GM23338 (cell line): ENCODE measurements around the gene EML4. TPM values are rescaled to one million over a fixed set of nuclear protein-coding genes. Genes with fewer than 3 reads are reported as not detected.
A peak's percentile ranks its signal among the peaks of the same experiment; 100 is the strongest.

Source experiments
- ATAC-seq: fragments of 200-7000 bp; cut with Tn5 transposase; 3 replicates; pipeline ENCODE4 v1.9.1; 2020
- DNase-seq: peaks from one replicate; pipeline ENCODE4 v3.0.0-alpha.2; 2015; ENCODE audit warnings: low spot score
- H2AFZ ChIP-seq: fragments of 200-600 bp; sonication (generic); 2 replicates; pipeline ENCODE4 v1.8.0; 2016; ENCODE audit warnings: antibody characterized with exemption, mild to moderate bottlenecking, moderate library complexity
- H3F3A ChIP-seq: fragments of 200-600 bp; sonication (generic); replicated peaks from 2 replicates; pipeline ENCODE4 v1.8.0; 2017; ENCODE audit warnings: antibody characterized with exemption, mixed run types, low read depth
- H3K27ac ChIP-seq: fragments of 200-600 bp; sonication (generic); 2 replicates; pipeline ENCODE4 v1.6.1; 2016; ENCODE audit warnings: low read depth
- H3K27me3 ChIP-seq: fragments of 200-600 bp; sonication (generic); 2 replicates; pipeline ENCODE4 v1.8.0; 2016; ENCODE audit warnings: mild to moderate bottlenecking, mixed run types, moderate library complexity; ENCODE audit not compliant: insufficient read depth
- H3K36me3 ChIP-seq: fragments of 200-600 bp; sonication (generic); 2 replicates; pipeline ENCODE4 v1.8.0; 2016; ENCODE audit warnings: mild to moderate bottlenecking; ENCODE audit not compliant: insufficient read depth
- H3K4me1 ChIP-seq: fragments of 200-600 bp; sonication (generic); 2 replicates; pipeline ENCODE4 v1.8.0; 2016; ENCODE audit warnings: mild to moderate bottlenecking, moderate library complexity; ENCODE audit not compliant: insufficient read depth
- H3K4me2 ChIP-seq: fragments of 200-600 bp; sonication (generic); 2 replicates; pipeline ENCODE4 v1.7.1; 2017; ENCODE audit warnings: mixed run types
- H3K4me3 ChIP-seq: fragments of 200-600 bp; sonication (generic); 2 replicates; pipeline ENCODE4 v1.6.1; 2016; ENCODE audit warnings: mixed run types
- H3K79me2 ChIP-seq: fragments of 200-600 bp; sonication (generic); replicated peaks from 2 replicates; pipeline ENCODE4 v1.8.0; 2017; ENCODE audit warnings: mild to moderate bottlenecking; ENCODE audit not compliant: insufficient read depth
- H3K9me2 ChIP-seq: fragments of 200-600 bp; sonication (generic); 2 replicates; pipeline ENCODE4 v1.8.0; 2017; ENCODE audit not compliant: insufficient read depth
- H4K20me1 ChIP-seq: fragments of 200-600 bp; sonication (generic); replicated peaks from 2 replicates; pipeline ENCODE4 v1.8.0; 2017; ENCODE audit warnings: mild to moderate bottlenecking; ENCODE audit not compliant: insufficient read depth
- H3K27ac Mint-ChIP-seq: 2 replicates; pipeline ENCODE4 v1.8.0; 2020; ENCODE audit warnings: inconsistent platforms, mild to moderate bottlenecking, moderate library complexity, mixed read lengths
- H3K27me3 Mint-ChIP-seq: 3 replicates; pipeline ENCODE4 v1.8.0; 2022; ENCODE audit warnings: low read depth, mild to moderate bottlenecking, moderate library complexity, mixed read lengths, inconsistent platforms; ENCODE audit not compliant: insufficient read depth, poor library complexity
- H3K36me3 Mint-ChIP-seq: 3 replicates; pipeline ENCODE4 v1.8.0; 2021; ENCODE audit warnings: low read depth, mild to moderate bottlenecking, inconsistent platforms, moderate library complexity, mixed read lengths
- H3K4me1 Mint-ChIP-seq: 3 replicates; pipeline ENCODE4 v1.8.0; 2020; ENCODE audit warnings: mild to moderate bottlenecking, inconsistent platforms, mixed read lengths
- H3K4me3 Mint-ChIP-seq: 3 replicates; pipeline ENCODE4 v1.8.0; 2021; ENCODE audit warnings: moderate library complexity, mild to moderate bottlenecking, inconsistent platforms, mixed read lengths
- H3K9me3 Mint-ChIP-seq: 3 replicates; pipeline ENCODE4 v1.8.0; 2020; ENCODE audit warnings: moderate library complexity, mild to moderate bottlenecking, inconsistent platforms, mixed read lengths
- CREB1 ChIP-seq: fragments of 250-450 bp; sonication (Bioruptor Pico); IDR thresholded peaks from 2 replicates; pipeline ENCODE4 v1.5.0; 2020; ENCODE audit warnings: low read depth, mild to moderate bottlenecking, moderate library complexity
- EZH2phosphoT487 ChIP-seq: fragments of 200-600 bp; sonication (generic); IDR thresholded peaks from one replicate; pipeline ENCODE4 v1.8.1; 2018; ENCODE audit warnings: antibody characterized with exemption; ENCODE audit not compliant: unreplicated experiment
- NANOG ChIP-seq: IDR thresholded peaks from 2 replicates; pipeline ENCODE4 v1.6.1; 2016; ENCODE audit warnings: antibody characterized with exemption, borderline replicate concordance
- ZNF331 ChIP-seq: fragments of 250-450 bp; sonication (Bioruptor Pico); IDR thresholded peaks from 2 replicates; pipeline ENCODE4 v1.5.0; 2020; ENCODE audit warnings: low read depth, mild to moderate bottlenecking, moderate library complexity
- polyA plus RNA-seq: library from polyadenylated mRNA; unstranded; fragments of >200 nt; fragmentation: Nextera tagmentation; extraction: Ambion mirVana; gene quantifications from 2 replicates; pipeline ENCODE4 v1.2.1, GENCODE V29; 2016
- total RNA-seq: library from RNA; depleted of rRNA; stranded (reverse); fragments of >200 nt; shearing (Covaris generic); gene quantifications from 2 replicates; pipeline ENCODE4 v1.2.3, GENCODE V29; 2014
- TF ChIP-seq, protein P1 (sequence below), 2 experiments: fragments of 200-600 bp in 1 of 2; sonication (generic) in 1 of 2; conservative IDR thresholded peaks; 2 replicates each; pipeline versions ENCODE4 v1.5.1 to v1.6.1; 2016 to 2017; ENCODE audit warnings: antibody characterized with exemption in 2 of 2, low read depth in 2 of 2, mild to moderate bottlenecking in 2 of 2, moderate library complexity in 1 of 2
- TF ChIP-seq, protein P2 (sequence below): fragments of 250-450 bp; sonication (Bioruptor Pico); IDR thresholded peaks from 2 replicates; pipeline ENCODE4 v1.5.0; 2020; ENCODE audit warnings: mild to moderate bottlenecking, moderate library complexity

The EML4 gene
- total and polyA plus RNA-seq, 2 experiments from 2014 or later = 65.3 to 115 TPM

DNA sequence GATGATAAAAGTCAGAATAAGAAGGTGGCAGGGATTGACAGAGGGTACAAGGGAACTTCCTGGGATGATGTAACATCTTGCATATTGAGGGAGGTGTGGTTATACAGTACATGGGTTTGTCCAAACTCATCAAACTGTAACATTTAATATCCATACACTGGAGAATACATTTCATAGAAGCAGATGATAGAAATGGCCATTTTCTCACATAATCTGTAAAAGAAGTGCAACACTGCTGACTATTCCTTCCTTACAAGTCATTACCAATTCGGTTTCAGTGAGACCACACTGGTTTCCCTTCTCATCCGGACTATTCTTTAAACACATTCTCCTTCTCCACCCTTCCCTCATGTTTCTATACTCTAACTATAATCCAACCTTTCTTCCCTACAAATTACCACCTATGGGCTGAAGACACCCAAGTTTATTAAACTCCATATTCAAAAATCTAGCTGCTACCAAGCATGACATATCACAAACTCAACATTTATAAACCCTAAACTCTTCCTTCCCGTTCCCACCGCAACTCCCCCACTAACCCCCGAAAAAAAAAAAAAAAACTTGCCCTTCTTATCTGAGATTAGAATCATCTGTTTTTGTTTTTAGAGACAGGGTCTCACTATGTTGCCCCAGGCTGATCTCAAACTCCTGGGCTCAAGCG is 190.3 kb downstream of the EML4 start (continued):
- TF ChIP-seq, protein P1, sequence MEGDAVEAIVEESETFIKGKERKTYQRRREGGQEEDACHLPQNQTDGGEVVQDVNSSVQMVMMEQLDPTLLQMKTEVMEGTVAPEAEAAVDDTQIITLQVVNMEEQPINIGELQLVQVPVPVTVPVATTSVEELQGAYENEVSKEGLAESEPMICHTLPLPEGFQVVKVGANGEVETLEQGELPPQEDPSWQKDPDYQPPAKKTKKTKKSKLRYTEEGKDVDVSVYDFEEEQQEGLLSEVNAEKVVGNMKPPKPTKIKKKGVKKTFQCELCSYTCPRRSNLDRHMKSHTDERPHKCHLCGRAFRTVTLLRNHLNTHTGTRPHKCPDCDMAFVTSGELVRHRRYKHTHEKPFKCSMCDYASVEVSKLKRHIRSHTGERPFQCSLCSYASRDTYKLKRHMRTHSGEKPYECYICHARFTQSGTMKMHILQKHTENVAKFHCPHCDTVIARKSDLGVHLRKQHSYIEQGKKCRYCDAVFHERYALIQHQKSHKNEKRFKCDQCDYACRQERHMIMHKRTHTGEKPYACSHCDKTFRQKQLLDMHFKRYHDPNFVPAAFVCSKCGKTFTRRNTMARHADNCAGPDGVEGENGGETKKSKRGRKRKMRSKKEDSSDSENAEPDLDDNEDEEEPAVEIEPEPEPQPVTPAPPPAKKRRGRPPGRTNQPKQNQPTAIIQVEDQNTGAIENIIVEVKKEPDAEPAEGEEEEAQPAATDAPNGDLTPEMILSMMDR (conservative IDR thresholded peaks at IDR 0.05; ENCODE audit: low read depth in 2 of 2) = no peak
- TF ChIP-seq EZH2phosphoT487 (no peak), ZNF331 (CRISPR knock-in tag) (no peak)
- TF ChIP-seq, protein P2, sequence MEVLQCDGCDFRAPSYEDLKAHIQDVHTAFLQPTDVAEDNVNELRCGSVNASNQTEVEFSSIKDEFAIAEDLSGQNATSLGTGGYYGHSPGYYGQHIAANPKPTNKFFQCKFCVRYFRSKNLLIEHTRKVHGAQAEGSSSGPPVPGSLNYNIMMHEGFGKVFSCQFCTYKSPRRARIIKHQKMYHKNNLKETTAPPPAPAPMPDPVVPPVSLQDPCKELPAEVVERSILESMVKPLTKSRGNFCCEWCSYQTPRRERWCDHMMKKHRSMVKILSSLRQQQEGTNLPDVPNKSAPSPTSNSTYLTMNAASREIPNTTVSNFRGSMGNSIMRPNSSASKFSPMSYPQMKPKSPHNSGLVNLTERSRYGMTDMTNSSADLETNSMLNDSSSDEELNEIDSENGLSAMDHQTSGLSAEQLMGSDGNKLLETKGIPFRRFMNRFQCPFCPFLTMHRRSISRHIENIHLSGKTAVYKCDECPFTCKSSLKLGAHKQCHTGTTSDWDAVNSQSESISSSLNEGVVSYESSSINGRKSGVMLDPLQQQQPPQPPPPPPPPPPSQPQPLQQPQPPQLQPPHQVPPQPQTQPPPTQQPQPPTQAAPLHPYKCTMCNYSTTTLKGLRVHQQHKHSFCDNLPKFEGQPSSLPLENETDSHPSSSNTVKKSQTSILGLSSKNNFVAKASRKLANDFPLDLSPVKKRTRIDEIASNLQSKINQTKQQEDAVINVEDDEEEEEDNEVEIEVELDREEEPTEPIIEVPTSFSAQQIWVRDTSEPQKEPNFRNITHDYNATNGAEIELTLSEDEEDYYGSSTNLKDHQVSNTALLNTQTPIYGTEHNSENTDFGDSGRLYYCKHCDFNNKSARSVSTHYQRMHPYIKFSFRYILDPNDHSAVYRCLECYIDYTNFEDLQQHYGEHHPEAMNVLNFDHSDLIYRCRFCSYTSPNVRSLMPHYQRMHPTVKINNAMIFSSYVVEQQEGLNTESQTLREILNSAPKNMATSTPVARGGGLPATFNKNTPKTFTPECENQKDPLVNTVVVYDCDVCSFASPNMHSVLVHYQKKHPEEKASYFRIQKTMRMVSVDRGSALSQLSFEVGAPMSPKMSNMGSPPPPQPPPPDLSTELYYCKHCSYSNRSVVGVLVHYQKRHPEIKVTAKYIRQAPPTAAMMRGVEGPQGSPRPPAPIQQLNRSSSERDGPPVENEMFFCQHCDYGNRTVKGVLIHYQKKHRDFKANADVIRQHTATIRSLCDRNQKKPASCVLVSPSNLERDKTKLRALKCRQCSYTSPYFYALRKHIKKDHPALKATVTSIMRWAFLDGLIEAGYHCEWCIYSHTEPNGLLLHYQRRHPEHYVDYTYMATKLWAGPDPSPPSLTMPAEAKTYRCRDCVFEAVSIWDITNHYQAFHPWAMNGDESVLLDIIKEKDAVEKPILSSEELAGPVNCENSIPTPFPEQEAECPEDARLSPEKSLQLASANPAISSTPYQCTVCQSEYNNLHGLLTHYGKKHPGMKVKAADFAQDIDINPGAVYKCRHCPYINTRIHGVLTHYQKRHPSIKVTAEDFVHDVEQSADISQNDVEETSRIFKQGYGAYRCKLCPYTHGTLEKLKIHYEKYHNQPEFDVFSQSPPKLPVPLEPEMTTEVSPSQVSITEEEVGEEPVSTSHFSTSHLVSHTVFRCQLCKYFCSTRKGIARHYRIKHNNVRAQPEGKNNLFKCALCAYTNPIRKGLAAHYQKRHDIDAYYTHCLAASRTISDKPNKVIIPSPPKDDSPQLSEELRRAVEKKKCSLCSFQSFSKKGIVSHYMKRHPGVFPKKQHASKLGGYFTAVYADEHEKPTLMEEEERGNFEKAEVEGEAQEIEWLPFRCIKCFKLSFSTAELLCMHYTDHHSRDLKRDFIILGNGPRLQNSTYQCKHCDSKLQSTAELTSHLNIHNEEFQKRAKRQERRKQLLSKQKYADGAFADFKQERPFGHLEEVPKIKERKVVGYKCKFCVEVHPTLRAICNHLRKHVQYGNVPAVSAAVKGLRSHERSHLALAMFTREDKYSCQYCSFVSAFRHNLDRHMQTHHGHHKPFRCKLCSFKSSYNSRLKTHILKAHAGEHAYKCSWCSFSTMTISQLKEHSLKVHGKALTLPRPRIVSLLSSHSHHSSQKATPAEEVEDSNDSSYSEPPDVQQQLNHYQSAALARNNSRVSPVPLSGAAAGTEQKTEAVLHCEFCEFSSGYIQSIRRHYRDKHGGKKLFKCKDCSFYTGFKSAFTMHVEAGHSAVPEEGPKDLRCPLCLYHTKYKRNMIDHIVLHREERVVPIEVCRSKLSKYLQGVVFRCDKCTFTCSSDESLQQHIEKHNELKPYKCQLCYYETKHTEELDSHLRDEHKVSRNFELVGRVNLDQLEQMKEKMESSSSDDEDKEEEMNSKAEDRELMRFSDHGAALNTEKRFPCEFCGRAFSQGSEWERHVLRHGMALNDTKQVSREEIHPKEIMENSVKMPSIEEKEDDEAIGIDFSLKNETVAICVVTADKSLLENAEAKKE (CRISPR knock-in tag) = no peak

DNA sequence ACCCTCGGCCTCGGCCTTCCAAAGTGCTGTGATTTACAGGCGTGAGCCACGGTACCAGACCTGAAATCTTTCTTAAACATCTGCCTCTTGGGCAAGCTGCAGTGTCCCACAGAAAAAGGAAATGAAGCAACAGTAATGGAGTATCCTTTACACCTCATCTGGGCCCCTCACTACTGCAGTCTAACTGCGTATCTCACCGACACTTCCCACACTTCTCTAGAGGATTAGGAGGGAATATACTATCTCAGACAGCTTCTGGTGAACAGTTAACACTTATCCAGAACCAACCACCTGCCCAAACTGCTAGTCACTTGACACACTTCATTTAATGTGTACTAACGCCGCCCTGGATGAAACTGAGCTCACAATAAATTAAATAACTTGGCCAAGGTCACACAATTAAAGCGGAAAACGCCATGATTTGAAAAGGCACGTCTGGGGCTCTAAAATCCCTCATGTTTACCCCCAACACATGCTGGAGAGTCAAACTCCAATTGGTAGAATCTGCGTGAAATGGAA is 190.9 kb downstream of the EML4 start:
- H3K4me3 ChIP-seq = peak overlapping the region; percentile 96
- H3F3A ChIP-seq = no peaks in the 10 kb centered on the region; the same call in 1 of the 2 replicates
- H3K4me3 Mint-ChIP-seq = peak overlapping the region; percentile 95
- H3K27me3 Mint-ChIP-seq = peaks cover 12% of the 10 kb centered on the region
- ATAC-seq = no peak
- peaks cover 25% of the 10 kb centered on the region for H3K4me1 Mint-ChIP-seq
- H3K27ac Mint-ChIP-seq = peak overlapping the region; percentile 100
- no peaks in the 10 kb centered on the region for H3K36me3 ChIP-seq
- DNase-seq = no peak
- H4K20me1 ChIP-seq = peaks cover 32% of the 10 kb centered on the region
- no peaks in the 10 kb centered on the region for H3K9me3 Mint-ChIP-seq
- no peaks in the 10 kb centered on the region for H3K36me3 Mint-ChIP-seq
- peaks cover 19% of the 10 kb centered on the region for H3K4me1 ChIP-seq
- no peak overlapping the region; the same call in 1 of the 2 replicates for H3K27ac ChIP-seq
- H2AFZ ChIP-seq = no peak overlapping the region
- no peaks in the 10 kb centered on the region for H3K27me3 ChIP-seq
- H3K79me2 ChIP-seq = peaks cover 58% of the 10 kb centered on the region
- H3K9me2 ChIP-seq = no peaks in the 10 kb centered on the region
- TF ChIP-seq CREB1 (CRISPR knock-in tag) (no peak), NANOG (no peak)
- H3K4me2 ChIP-seq = peak overlapping the region; percentile 99
